Measurements from ENCODE around the gene DGKB.
"Not testable (repeated sequence)": the region's sequence is repeated elsewhere in the genome, so short reads cannot be mapped to it uniquely, and the experiment has no call there.

Gene DGKB

DNA sequence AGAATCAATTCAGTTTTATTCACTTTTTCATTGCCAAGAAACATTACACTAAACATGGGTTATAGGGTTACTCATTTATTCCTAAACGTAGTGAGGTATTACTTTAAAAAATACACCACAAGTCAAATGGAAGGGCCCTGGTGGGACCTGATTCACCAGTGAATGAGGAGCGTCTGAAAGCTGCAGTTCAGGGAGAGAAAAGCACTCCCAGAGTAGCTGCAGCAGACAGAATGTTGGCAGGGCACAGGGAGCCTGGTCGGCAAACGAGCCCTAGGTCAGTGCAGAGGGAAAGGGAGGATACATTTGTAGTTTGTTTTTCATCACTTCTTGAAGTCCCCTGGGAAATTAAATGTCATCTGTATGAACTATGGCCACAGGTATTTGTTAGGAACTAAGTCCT is 551.4 kb downstream of the DGKB start:
- DNase-seq: no peak

DNA sequence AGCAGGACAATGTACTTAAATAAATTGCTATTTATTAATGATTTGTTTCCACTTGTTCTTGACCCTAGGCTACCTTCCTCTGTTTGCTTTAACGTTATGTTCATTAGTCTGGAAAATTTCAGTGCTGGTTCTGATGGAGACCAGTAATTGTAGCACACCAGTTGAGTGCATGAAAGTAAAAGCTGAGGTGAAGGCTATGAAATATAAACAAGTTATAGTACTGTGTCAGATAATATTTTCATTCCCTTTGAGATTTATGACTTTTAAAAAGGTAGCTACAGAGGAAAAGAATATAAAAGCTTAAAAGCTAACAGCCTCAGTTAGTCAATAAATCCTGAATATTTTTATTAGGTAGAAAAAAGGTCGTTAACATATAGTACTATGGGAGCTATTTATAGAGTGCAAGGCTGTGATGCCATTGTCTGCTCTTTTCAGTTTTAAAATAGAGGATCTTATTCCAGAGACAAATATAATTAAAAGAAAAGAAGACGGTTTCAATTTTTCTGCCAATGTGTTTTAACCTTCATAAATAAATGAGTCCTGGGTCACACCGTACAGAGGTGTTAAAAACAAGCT is 561.3 kb downstream of the DGKB start:
- DNase-seq: no peak

DNA sequence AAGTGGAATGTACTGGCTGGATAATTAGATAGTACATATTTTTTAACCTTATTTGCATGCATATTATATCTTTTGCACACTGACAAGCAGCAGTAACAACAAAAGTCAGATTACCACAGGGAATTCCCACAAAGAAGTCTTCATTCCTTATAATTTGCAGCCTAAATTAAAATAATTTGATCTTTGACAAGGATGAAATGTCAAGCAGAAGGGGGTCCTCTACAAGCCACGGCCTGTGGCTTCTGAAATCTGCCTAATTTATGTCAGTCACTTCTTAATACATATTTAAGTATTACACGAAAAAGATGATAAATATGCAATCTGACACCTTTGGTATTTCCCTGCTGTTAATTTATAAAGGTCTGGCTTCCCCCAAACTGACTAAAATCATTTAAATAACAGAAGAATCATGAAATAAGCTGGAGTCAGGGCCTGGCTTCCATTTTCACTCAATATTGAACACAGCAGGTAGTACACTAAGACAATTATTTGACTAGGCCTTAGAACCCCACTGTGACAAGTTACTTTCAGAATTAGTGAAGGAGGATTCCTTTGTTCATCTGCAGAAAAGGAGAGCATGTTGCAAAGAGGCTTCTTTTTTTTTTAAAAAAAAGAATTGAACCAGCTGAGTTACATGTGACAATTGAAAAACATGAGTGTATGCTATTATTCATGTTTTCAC is 562.0 kb downstream of the DGKB start:
- DNase-seq: no peak

GRCh38 chr7:14339861-14340260 is 562.7 kb downstream of the DGKB start:
- no peak for DNase-seq

DNA sequence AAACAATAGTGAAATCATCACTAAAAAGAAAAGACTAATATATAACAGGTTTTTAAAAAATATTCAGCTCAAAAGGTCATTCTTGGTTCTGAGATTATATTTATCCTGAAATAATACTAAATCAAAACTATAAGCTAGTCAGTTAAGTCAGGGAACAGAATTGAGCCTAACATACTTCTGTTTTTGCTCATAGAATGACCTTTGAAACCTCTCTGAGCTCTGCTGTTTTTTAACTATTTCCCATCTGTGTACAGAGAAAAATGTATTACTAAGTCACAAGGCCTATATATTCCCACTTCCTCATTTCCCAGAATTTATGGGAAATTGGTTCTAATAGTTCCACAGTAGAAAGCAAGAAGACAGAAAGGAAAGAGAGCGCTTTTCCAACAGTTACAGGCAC is 566.3 kb downstream of the DGKB start:
- DNase-seq: no peak

GRCh38 chr7:14332155-14332554 is 570.4 kb downstream of the DGKB start:
- no peak for DNase-seq

DNA sequence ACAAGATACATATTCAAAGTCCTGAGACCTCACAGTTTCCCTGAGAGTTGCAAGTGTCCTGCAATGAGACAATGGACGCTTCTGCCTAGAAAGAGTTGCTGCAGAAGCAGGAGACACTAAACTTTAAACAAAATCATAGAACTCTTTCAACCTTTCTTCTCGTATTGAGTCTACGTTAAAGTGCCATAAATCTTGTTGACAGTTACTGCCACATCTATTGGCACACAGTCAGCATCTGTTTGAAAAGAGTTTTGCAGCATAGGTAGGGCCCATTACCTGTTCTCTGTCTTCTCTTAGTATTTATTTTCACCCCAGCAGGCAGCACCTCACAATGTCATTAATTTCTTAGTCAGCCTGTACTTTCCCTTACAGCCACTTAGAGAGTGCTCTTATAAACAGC is 577.8 kb downstream of the DGKB start:
- no peak for DNase-seq

GRCh38 chr7:14322724-14323123 is 579.8 kb downstream of the DGKB start:
- DNase-seq: no peak

- DNase-seq: no peak
These were observed 580.6 kb downstream of the DGKB start for GRCh38 chr7:14321947-14322346.

DNA sequence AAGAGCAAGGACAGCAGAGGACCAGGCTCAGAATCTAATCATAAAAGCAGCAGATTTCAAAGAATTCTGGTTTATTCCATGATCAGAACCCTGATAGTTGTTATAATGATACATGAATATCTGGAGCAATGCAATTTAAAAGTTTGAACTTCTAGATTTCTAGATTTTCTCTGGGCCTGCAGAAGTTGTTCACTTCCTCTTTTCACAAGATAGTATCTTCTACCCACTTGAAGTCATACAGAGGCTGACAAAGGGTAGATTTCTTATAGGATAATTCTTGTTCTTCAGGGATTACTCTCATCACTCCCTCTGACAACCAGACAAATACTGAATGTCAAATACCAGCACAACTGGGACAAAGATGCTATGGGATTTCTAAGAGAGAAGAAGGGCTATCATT is 593.1 kb downstream of the DGKB start:
- DNase-seq: no peak

DNA sequence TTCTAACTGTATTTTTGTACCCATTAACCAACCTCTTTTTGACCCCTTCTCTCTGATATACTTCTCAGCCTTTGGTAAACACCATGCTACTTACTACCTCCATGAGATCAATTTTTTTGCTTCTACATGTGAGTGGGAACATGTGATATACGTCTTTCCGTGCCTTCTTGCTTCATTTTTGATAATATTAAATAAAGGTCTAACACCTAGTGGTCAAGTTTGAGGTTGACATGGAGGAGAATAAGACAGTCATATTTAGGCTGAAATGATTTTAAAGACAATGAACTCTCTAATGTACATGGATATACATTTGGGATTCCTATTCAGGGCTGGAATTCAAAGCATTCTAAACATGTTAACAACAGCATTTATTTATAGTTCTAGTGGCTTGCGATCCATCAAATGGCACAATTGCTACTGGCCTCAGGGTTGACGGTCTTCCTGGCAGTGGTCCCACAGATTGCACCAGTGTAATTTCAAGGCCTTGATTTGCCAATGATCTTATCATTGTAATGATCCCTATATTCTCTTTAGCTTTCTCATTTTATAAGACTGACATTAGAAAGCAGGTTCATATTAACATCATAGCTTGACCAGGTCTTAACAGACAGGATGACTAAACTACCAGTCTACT is 597.2 kb downstream of the DGKB start:
- no peak for DNase-seq

- no peak for DNase-seq
These were observed 599.0 kb downstream of the DGKB start for GRCh38 chr7:14303536-14303935.

- DNase-seq: no peak
These were observed 607.9 kb downstream of the DGKB start for GRCh38 chr7:14294637-14295036.

DNA sequence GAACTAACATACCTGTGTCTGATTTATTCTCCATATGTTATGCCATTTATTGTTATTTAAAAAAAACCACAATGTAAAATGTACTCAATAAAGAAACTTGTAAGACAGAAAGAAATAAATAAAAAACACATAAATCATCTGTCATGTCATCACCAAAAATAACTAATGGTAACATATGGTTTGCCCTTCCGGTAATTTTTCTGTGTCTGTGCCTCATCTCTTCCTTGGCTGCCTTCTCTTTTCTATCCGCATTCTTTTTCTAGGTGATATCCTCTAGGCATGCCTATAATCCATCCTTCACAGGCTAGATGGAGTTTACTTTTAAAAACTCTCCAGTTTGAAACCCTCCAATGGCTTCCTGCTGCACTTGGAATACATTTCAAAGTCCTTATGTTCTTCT is 609.1 kb downstream of the DGKB start:
- no peak for DNase-seq

GRCh38 chr7:14292737-14293136 is 609.8 kb downstream of the DGKB start:
- no peak for DNase-seq

DNA sequence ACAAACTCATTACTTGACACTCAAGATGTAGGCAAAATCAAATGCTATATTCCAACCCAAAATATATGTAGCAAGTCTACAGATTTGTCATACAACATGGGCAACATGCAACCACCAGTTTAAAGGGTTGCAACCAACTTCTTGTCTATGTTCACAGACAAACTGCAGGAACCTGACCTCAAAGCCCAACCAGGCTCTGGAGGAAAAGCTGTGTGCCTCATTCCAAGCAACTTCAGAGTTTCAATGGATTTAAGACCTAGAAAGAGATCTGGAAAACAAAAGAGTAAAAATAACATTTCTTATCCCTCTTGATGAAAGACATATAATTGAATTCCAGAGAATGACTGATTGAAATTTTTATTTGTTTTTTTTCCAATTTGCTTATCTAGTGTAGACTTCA is 612.6 kb downstream of the DGKB start:
- DNase-seq: no peak

DNA sequence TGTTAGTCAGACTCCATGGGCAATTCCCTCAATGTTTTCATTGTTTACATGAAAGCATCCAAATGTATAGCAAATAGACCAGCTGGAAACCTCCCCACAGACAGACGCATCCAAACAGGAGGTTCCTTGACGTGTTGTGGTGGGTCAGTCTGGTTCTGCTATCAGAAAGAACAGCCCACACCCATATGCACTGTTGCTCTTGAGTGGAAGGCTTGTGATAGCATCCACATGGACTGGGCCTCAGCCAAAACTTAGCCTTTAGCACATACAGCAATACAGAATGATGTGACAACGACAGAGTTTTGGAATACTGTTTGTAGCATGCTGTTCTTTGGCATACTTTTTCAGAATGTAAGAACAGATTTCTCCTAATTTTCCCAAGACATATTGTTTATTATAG is 613.9 kb downstream of the DGKB start:
- DNase-seq: no peak

GRCh38 chr7:14287398-14287797 is 615.2 kb downstream of the DGKB start:
- DNase-seq: no peak

DNA sequence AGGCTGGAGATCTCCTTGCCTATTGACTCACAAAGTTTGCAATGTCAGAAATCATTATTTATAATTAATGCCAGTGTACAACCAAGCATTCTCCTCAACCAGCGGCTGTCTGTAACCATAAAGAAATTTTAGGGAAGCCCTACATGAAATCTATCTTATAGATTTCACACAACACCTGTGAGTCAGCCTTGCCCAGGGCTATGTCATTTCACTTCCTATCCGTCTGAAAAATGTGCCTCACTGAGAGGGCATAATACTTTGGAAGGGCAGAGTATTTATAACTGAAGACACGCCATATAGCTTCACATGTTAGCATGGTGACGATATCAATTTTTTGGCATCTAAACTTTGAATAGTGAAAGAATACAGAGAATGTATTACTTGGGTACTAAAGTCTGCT is 616.5 kb downstream of the DGKB start:
- no peak for DNase-seq

- DNase-seq: not testable (repeated sequence)
These were observed 623.3 kb downstream of the DGKB start for GRCh38 chr7:14279065-14279871.

GRCh38 chr7:14275356-14275755 is 627.2 kb downstream of the DGKB start:
- no peak for DNase-seq

DNA sequence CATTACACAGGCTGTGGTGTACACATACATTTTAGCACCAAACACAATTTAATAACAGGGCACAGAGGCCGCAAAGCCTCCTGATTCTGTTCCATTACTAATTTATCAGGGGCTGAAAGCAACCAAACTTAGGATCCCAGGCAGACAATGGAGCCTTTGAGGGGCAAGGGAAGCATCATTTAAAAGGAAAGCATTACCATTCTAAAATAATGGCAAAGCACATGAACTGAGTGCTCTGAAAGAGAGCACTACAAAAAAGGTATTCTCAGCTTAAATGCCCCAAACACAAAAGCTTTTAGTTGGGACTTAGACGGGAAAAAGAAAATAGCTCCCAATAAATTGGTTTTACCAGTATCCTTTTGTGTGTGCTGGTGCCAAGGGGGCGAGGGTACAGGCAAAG is 631.1 kb downstream of the DGKB start:
- no peak for DNase-seq

DNA sequence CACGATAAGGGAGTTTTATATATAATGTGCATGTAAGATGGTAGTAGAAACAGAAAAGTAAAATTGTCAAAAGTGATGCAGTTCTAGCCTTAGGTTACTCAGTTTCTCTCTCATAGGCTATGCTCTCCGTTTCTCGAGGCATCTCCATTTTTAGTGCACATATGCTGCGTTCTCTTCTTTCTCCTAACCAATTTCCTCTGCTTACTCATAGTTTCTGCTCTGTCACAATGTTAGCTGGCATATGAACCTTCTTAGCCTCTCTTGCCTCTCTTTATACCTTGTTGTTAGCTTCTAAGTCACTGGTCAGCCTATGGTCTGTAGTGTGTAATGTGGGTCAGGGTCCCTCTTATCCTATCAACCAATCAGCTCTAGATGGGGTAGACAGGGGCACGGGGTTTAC is 632.5 kb downstream of the DGKB start:
- DNase-seq: no peak

GRCh38 chr7:14260011-14260410 is 642.5 kb downstream of the DGKB start:
- DNase-seq: no peak
